ENCODE results near the gene NHSL2.

DNA sequence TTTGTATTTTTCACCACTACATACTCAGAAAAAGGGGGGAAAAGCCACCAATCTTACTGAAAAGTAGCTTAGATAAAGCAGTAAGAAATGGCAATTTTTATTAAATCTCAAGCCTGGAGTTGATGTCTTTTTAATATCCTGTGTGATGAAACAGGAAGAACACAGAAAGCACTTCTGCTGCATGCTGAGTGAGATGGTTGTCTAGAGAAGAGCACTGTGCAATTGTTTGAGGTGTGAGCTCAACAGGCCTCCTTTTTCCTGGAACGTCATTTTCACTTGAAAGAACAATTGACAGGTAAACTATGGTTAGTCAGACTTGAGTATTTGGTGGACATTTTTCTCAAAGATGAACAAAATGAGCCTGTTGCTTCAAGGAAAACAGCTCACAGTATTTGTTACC, 147.2 kb downstream of the NHSL2 start:
- TF ChIP-seq, protein P1, sequence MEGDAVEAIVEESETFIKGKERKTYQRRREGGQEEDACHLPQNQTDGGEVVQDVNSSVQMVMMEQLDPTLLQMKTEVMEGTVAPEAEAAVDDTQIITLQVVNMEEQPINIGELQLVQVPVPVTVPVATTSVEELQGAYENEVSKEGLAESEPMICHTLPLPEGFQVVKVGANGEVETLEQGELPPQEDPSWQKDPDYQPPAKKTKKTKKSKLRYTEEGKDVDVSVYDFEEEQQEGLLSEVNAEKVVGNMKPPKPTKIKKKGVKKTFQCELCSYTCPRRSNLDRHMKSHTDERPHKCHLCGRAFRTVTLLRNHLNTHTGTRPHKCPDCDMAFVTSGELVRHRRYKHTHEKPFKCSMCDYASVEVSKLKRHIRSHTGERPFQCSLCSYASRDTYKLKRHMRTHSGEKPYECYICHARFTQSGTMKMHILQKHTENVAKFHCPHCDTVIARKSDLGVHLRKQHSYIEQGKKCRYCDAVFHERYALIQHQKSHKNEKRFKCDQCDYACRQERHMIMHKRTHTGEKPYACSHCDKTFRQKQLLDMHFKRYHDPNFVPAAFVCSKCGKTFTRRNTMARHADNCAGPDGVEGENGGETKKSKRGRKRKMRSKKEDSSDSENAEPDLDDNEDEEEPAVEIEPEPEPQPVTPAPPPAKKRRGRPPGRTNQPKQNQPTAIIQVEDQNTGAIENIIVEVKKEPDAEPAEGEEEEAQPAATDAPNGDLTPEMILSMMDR (IDR thresholded peaks at IDR 0.05) = no peak
- no peak for TF ChIP-seq POLR2A (IDR thresholded peaks at IDR 0.05)
